IMR-90 (cell line): ENCODE measurements around the gene GRIN1. TPM values are rescaled to one million over a fixed set of nuclear protein-coding genes. Genes with fewer than 3 reads are reported as not detected.
A peak's percentile ranks its signal among the peaks of the same experiment; 100 is the strongest.

Source experiments
- ATAC-seq: fragments of 200-7000 bp; cut with Tn5 transposase; 2 replicates; pipeline ENCODE4 v1.9.1; 2020; ENCODE audit warnings: low read depth, mild to moderate bottlenecking, moderate library complexity
- BruUV-seq: library from RNA; stranded (reverse); fragments of 400-500 nt; replicated peaks from 2 replicates; lab custom pipeline; 2021; lab: Mats Ljungman, UMichigan
- CTCF ChIA-PET: fragments of 300-600 bp; formaldehyde crosslinking; extraction: SDS; loops from one replicate; lab custom pipeline; 2021; ENCODE audit warnings: antibody characterized with exemption; lab: Yijun Ruan, JAX
- POLR2A ChIA-PET: fragments of 300-600 bp; sonication (Branson Sonifier 250); formaldehyde crosslinking; loops from one replicate; lab custom pipeline; 2022; ENCODE audit warnings: antibody characterized with exemption; ENCODE audit not compliant: unreplicated experiment; lab: Charles Lee
- DNase-seq: peaks from one replicate; pipeline ENCODE4 v3.0.0; 2013
- H2AFZ ChIP-seq: replicated peaks from 2 replicates; pipeline ENCODE3; 2013; ENCODE audit warnings: low read length, mild to moderate bottlenecking; ENCODE audit not compliant: poor library complexity
- H2AK5ac ChIP-seq: 2 replicates; pipeline ENCODE4 v1.6.1; 2013; ENCODE audit warnings: low read depth, low read length, inconsistent platforms
- H2AK9ac ChIP-seq: replicated peaks from 2 replicates; pipeline ENCODE3; 2013; ENCODE audit warnings: mild to moderate bottlenecking, low read depth, low read length, moderate library complexity; ENCODE audit not compliant: poor library complexity
- H2BK120ac ChIP-seq: 2 replicates; pipeline ENCODE4 v1.6.1; 2013; ENCODE audit warnings: low read depth, low read length, inconsistent platforms
- H2BK15ac ChIP-seq: 3 replicates; pipeline ENCODE4 v1.6.1; 2013; ENCODE audit warnings: low read depth, low read length, inconsistent platforms
- H2BK20ac ChIP-seq: 2 replicates; pipeline ENCODE4 v1.6.1; 2013; ENCODE audit warnings: low read depth, mild to moderate bottlenecking, inconsistent platforms, low read length, moderate library complexity
- H2BK5ac ChIP-seq: 2 replicates; pipeline ENCODE4 v1.6.1; 2013; ENCODE audit warnings: mild to moderate bottlenecking, low read depth, low read length, inconsistent platforms; ENCODE audit not compliant: poor library complexity, severe bottlenecking
- H3K14ac ChIP-seq: replicated peaks from 2 replicates; pipeline ENCODE4 v1.6.1; 2013; ENCODE audit warnings: low read depth, low read length, inconsistent platforms
- H3K18ac ChIP-seq: 2 replicates; pipeline ENCODE4 v1.6.1; 2013; ENCODE audit warnings: low read depth, low read length, control low read depth
- H3K23ac ChIP-seq: 2 replicates; pipeline ENCODE4 v1.6.1; 2013; ENCODE audit warnings: low read depth, low read length, inconsistent platforms
- H3K27ac ChIP-seq: 2 replicates; pipeline ENCODE4 v1.5.1; 2013; ENCODE audit warnings: mild to moderate bottlenecking, control low read depth, low read length; ENCODE audit not compliant: insufficient read depth
- H3K27me3 ChIP-seq: 2 replicates; pipeline ENCODE4 v1.6.1; 2013; ENCODE audit warnings: low read length; ENCODE audit not compliant: control insufficient read depth, insufficient read depth
- H3K36me3 ChIP-seq: 2 replicates; pipeline ENCODE4 v1.6.1; 2013; ENCODE audit warnings: low read length, mixed read lengths; ENCODE audit not compliant: control insufficient read depth, insufficient read depth
- H3K4ac ChIP-seq: 2 replicates; pipeline ENCODE4 v1.6.1; 2013; ENCODE audit warnings: low read depth, low read length, inconsistent platforms
- H3K4me1 ChIP-seq: 2 replicates; pipeline ENCODE4 v1.6.1; 2013; ENCODE audit warnings: low read length, mixed read lengths; ENCODE audit not compliant: control insufficient read depth, insufficient read depth
- H3K4me2 ChIP-seq: 2 replicates; pipeline ENCODE4 v1.6.1; 2013; ENCODE audit warnings: low read depth, mild to moderate bottlenecking, control low read depth, low read length, moderate library complexity
- H3K4me3 ChIP-seq: 2 replicates; pipeline ENCODE4 v1.5.1; 2013; ENCODE audit warnings: low read depth, mild to moderate bottlenecking, control low read depth, low read length, moderate library complexity; ENCODE audit not compliant: insufficient read depth
- H3K56ac ChIP-seq: 2 replicates; pipeline ENCODE4 v1.6.1; 2013; ENCODE audit warnings: low read length, inconsistent platforms; ENCODE audit not compliant: insufficient read depth; ENCODE audit errors: extremely low read depth
- H3K79me1 ChIP-seq, 2 experiments: 2 replicates each; pipeline ENCODE4 v1.6.1; 2013; ENCODE audit warnings: low read length in 2 of 2, inconsistent platforms in 1 of 2, low read depth in 1 of 2
- H3K9ac ChIP-seq: 2 replicates; pipeline ENCODE4 v1.6.1; 2013; ENCODE audit warnings: low read depth, low read length, control low read depth
- H3K9me1 ChIP-seq: 2 replicates; pipeline ENCODE4 v1.6.1; 2013; ENCODE audit warnings: low read length, inconsistent platforms; ENCODE audit not compliant: insufficient read depth
- H3K9me3 ChIP-seq: 2 replicates; pipeline ENCODE4 v1.6.1; 2013; ENCODE audit warnings: low read length; ENCODE audit not compliant: control insufficient read depth, insufficient read depth
- H4K20me1 ChIP-seq: 2 replicates; pipeline ENCODE4 v1.6.1; 2013; ENCODE audit warnings: low read length, inconsistent platforms; ENCODE audit not compliant: insufficient read depth
- H4K5ac ChIP-seq: 2 replicates; pipeline ENCODE4 v1.6.1; 2013; ENCODE audit warnings: mild to moderate bottlenecking, low read depth, low read length, control low read depth
- H4K8ac ChIP-seq, 2 experiments: 2 replicates each; pipeline ENCODE4 v1.6.1; 2013; ENCODE audit warnings: low read depth in 2 of 2, low read length in 2 of 2, control low read depth in 1 of 2, inconsistent platforms in 1 of 2
- H4K91ac ChIP-seq: 2 replicates; pipeline ENCODE4 v1.6.1; 2013; ENCODE audit warnings: low read depth, low read length, inconsistent platforms; ENCODE audit not compliant: insufficient read depth
- CEBPB ChIP-seq: IDR thresholded peaks from 2 replicates; pipeline ENCODE4 v1.6.1; 2012; ENCODE audit warnings: low read depth, low read length, improper control_type of control experiment
- CTCF ChIP-seq: conservative IDR thresholded peaks from 2 replicates; pipeline ENCODE4 v1.5.1; 2012; ENCODE audit warnings: mild to moderate bottlenecking, low read depth, low read length, improper control_type of control experiment
- MXI1 ChIP-seq: IDR thresholded peaks from 2 replicates; pipeline ENCODE4 v1.6.1; 2012; ENCODE audit warnings: low read depth, mild to moderate bottlenecking, low read length, moderate library complexity, borderline replicate concordance
- NFE2L2 ChIP-seq: fragments of 150-350 bp; IDR thresholded peaks from 2 replicates; pipeline ENCODE4 v1.6.1; 2016; ENCODE audit warnings: low read depth, mild to moderate bottlenecking, low read length
- RAD21 ChIP-seq: IDR thresholded peaks from 2 replicates; pipeline ENCODE4 v1.6.1; 2012; ENCODE audit warnings: low read length, improper control_type of control experiment
- RFX5 ChIP-seq: IDR thresholded peaks from 2 replicates; pipeline ENCODE4 v1.8.0; 2012; ENCODE audit warnings: low read depth, mild to moderate bottlenecking, low read length, moderate library complexity
- WGBS, 2 experiments: methylation state at CpG; one replicate each; pipeline versions ENCODE4 v1.1.5 to v1.1.7; 2013; ENCODE audit warnings: missing lambda C conversion rate in 2 of 2; ENCODE audit not compliant: insufficient read length in 1 of 2; ENCODE audit errors: extremely low coverage in 2 of 2; 5-methylcytosine and 5-hydroxymethylcytosine counted together
- dilution Hi-C: fragments of 300-500 bp; cut with HindIII; formaldehyde crosslinking; loops from one replicate; pipeline ENCODE4 v1.14.3; 2018; ENCODE audit warnings: low sequenced_read_pairs; ENCODE audit not compliant: unreplicated experiment
- in situ Hi-C: fragments of 300-500 bp; cut with MboI; formaldehyde crosslinking; loops from 3 replicates; pipeline ENCODE4 v1.14.3; 2019; ENCODE audit warnings: low sequenced_read_pairs, inconsistent platforms, mixed read lengths
- intact Hi-C: fragments of 100-400 bp; cut with micrococcal nuclease; formaldehyde crosslinking; loops from 2 replicates; pipeline ENCODE4 v1.10.0; 2022
- polyA plus RNA-seq, 3 experiments: library from polyadenylated mRNA; depleted of rRNA; stranded (reverse); fragments of >200 nt; gene quantifications; 2 replicates each; pipeline ENCODE4 v1.2.3, GENCODE V29; 2012; ENCODE audit warnings: low replicate concordance in 1 of 3
- total RNA-seq: library from RNA; depleted of rRNA; stranded (reverse); fragments of >200 nt; gene quantifications from 2 replicates; pipeline ENCODE4 v1.2.3, GENCODE V29; 2012

The GRIN1 gene
- total and polyA plus RNA-seq, 2 of the 4 experiments (the other 2 are of a cell fraction): 0.09 TPM; not detected in 1

- no peak overlapping the region for H4K91ac ChIP-seq
- BruUV-seq: no TSS peak
- peaks cover 6% of the 10 kb centered on the region for H3K4me1 ChIP-seq
- ATAC-seq (no peak), DNase-seq (no peak)
- no peak overlapping the region for H3K23ac ChIP-seq
- peaks cover 11% of the 10 kb centered on the region for H3K36me3 ChIP-seq
- H3K4me3 ChIP-seq: no peak overlapping the region
- H3K79me1 ChIP-seq: 0 out of 4 replicates have a peak, but pooled peaks cover 0 to 3% of the 10 kb centered on the region in 2 experiments
- peak overlapping the region; percentile 32 for H2AFZ ChIP-seq
- no peak overlapping the region for H3K4me2 ChIP-seq
- H3K4ac ChIP-seq: no peak overlapping the region
- in situ Hi-C loops (no loop called here), intact Hi-C loops (no loop called here), dilution Hi-C loops (no loop called here)
- H3K14ac ChIP-seq: no peak overlapping the region; the same call in 1 of the 2 replicates
- no peak overlapping the region for H3K9ac ChIP-seq
- no peaks in the 10 kb centered on the region for H3K9me3 ChIP-seq
- no peak overlapping the region for H4K8ac ChIP-seq
- H4K5ac ChIP-seq: no peak overlapping the region
- H3K56ac ChIP-seq: no peak overlapping the region
- H3K27ac ChIP-seq: no peak overlapping the region
- WGBS, 2 experiments: 76% methylated on average over 2 of the region's 6 CpGs; no CpG with 5 or more reads in 1 of the 2 experiments
- no peaks in the 10 kb centered on the region for H4K20me1 ChIP-seq
- H2BK120ac ChIP-seq: no peak overlapping the region
- POLR2A ChIA-PET: interaction anchor here (0.5 kb wide), 1 partner anchor 114 kb away, joined by 12 read pairs; no protein-coding TSS in a partner anchor
- H2BK5ac ChIP-seq: no peak overlapping the region
- no peak overlapping the region for H2AK5ac ChIP-seq
- no peak overlapping the region for H3K18ac ChIP-seq
- no peak overlapping the region for H2AK9ac ChIP-seq
- CTCF ChIA-PET: no interaction called here
- H2BK15ac ChIP-seq: no peak overlapping the region
- no peaks in the 10 kb centered on the region for H3K9me1 ChIP-seq
- no peak for TF ChIP-seq RFX5
- TF ChIP-seq NFE2L2: no peak
- no peak for TF ChIP-seq RAD21
- no peak for TF ChIP-seq CEBPB
- no peak for TF ChIP-seq MXI1
- TF ChIP-seq CTCF: no peak
- H3K27me3 ChIP-seq: no peaks in the 10 kb centered on the region
- no peak overlapping the region for H2BK20ac ChIP-seq
These were observed 22.9 kb upstream of the GRIN1 start for GRCh38 chr9:137116027-137116507.
